Neural cell (in vitro differentiated cells): ENCODE results near the gene CRYBB2. TPM values are rescaled to one million over a fixed set of nuclear protein-coding genes. Genes with fewer than 3 reads are reported as not detected.
"Not testable (repeated sequence)": the region's sequence is repeated elsewhere in the genome, so short reads cannot be mapped to it uniquely, and the experiment has no call there.

ENCODE experiments used
- H2AFZ ChIP-seq: fragments of 200-600, 300-800 bp; sonication (generic), shearing (Covaris generic); 2 replicates; pipeline ENCODE4 v1.6.0; 2014; ENCODE audit warnings: low read depth, mild to moderate bottlenecking, antibody characterized with exemption, low read length, moderate library complexity
- H3F3A ChIP-seq: fragments of 200-600 bp; shearing (Covaris generic); 2 replicates; pipeline ENCODE4 v1.6.1; 2016; ENCODE audit warnings: mild to moderate bottlenecking, moderate library complexity, mixed read lengths, antibody characterized with exemption, low read length; ENCODE audit not compliant: insufficient read depth, poor library complexity, severe bottlenecking
- H3K27ac ChIP-seq: fragments of 200-600, 300-800 bp; sonication (generic), shearing (Covaris generic); 2 replicates; pipeline ENCODE4 v1.5.1; 2014; ENCODE audit warnings: mild to moderate bottlenecking, low read length, moderate library complexity
- H3K27me3 ChIP-seq: fragments of 300-800, 200-600 bp; sonication (generic), shearing (Covaris generic); 2 replicates; pipeline ENCODE4 v1.6.0; 2014; ENCODE audit warnings: mild to moderate bottlenecking, low read depth, low read length, moderate library complexity; ENCODE audit not compliant: insufficient read depth
- H3K36me3 ChIP-seq: fragments of 300-800, 200-600 bp; sonication (generic), shearing (Covaris generic); 2 replicates; pipeline ENCODE4 v1.5.1; 2014; ENCODE audit warnings: mild to moderate bottlenecking, antibody characterized with exemption, low read length, moderate library complexity; ENCODE audit not compliant: insufficient read depth
- H3K4me2 ChIP-seq: fragments of 300-800, 200-600 bp; sonication (generic), shearing (Covaris generic); 2 replicates; pipeline ENCODE4 v1.6.0; 2014; ENCODE audit warnings: mild to moderate bottlenecking, low read length
- H3K4me3 ChIP-seq: fragments of 300-800, 200-600 bp; sonication (generic), shearing (Covaris generic); 2 replicates; pipeline ENCODE4 v1.5.1; 2014; ENCODE audit warnings: mild to moderate bottlenecking, low read length, moderate library complexity
- H3K79me2 ChIP-seq: fragments of 200-600 bp; shearing (Covaris generic); replicated peaks from 2 replicates; pipeline ENCODE4 v1.6.0; 2014; ENCODE audit warnings: mild to moderate bottlenecking, low read length, moderate library complexity; ENCODE audit not compliant: insufficient read depth
- H3K9ac ChIP-seq: fragments of 300-800, 200-600 bp; sonication (generic), shearing (Covaris generic); 2 replicates; pipeline ENCODE4 v1.6.1; 2016; ENCODE audit warnings: mild to moderate bottlenecking, low read length, mixed read lengths
- H3K9me2 ChIP-seq: fragments of 200-600 bp; shearing (Covaris generic); 2 replicates; pipeline ENCODE4 v1.6.1; 2016; ENCODE audit warnings: mild to moderate bottlenecking, low read length, mixed read lengths; ENCODE audit not compliant: insufficient read depth
- H3K9me3 ChIP-seq: fragments of 200-600, 300-800 bp; sonication (generic), shearing (Covaris generic); 2 replicates; pipeline ENCODE4 v1.6.1; 2016; ENCODE audit warnings: mild to moderate bottlenecking, mixed run types, low read length, moderate library complexity, mixed read lengths
- H4K20me1 ChIP-seq: fragments of 200-600 bp; shearing (Covaris generic); 2 replicates; pipeline ENCODE4 v1.6.1; 2016; ENCODE audit warnings: mild to moderate bottlenecking, mixed run types; ENCODE audit not compliant: insufficient read depth
- EP300 ChIP-seq: fragments of 450-650 bp; conservative IDR thresholded peaks from 2 replicates; pipeline ENCODE4 v1.6.1; 2014; ENCODE audit warnings: antibody characterized with exemption, mild to moderate bottlenecking, moderate library complexity; ENCODE audit not compliant: poor library complexity, severe bottlenecking
- EZH2 ChIP-seq: fragments of 200-600, 300-800 bp; shearing (Covaris generic), sonication (generic); IDR thresholded peaks from 2 replicates; pipeline ENCODE4 v1.6.1; 2014; ENCODE audit warnings: antibody characterized with exemption, low read length, borderline replicate concordance, mild to moderate bottlenecking; ENCODE audit not compliant: insufficient read depth, poor library complexity, severe bottlenecking
- MXI1 ChIP-seq: fragments of 450-650 bp; conservative IDR thresholded peaks from 2 replicates; pipeline ENCODE4 v1.6.1; 2014; ENCODE audit warnings: antibody characterized with exemption, mild to moderate bottlenecking; ENCODE audit not compliant: poor library complexity, severe bottlenecking
- POLR2AphosphoS5 ChIP-seq: IDR thresholded peaks from 2 replicates; pipeline ENCODE4 v1.6.1; 2012
- RAD21 ChIP-seq: fragments of 450-650 bp; conservative IDR thresholded peaks from 2 replicates; pipeline ENCODE4 v1.6.1; 2014; ENCODE audit warnings: antibody characterized with exemption, mild to moderate bottlenecking, moderate library complexity
- SMC3 ChIP-seq: fragments of 450-650 bp; conservative IDR thresholded peaks from 2 replicates; pipeline ENCODE4 v1.6.1; 2014; ENCODE audit warnings: antibody characterized with exemption, mild to moderate bottlenecking, moderate library complexity; ENCODE audit not compliant: poor library complexity
- TAF1 ChIP-seq: IDR thresholded peaks from 2 replicates; pipeline ENCODE4 v1.6.1; 2012; ENCODE audit warnings: low read depth
- polyA plus RNA-seq: library from polyadenylated mRNA; depleted of rRNA; stranded (reverse); fragments of >200 nt; gene quantifications from 2 replicates; pipeline ENCODE4 v1.2.3, GENCODE V29; 2014
- TF ChIP-seq, protein P1 (sequence below): fragments of 450-650 bp; IDR thresholded peaks from 2 replicates; pipeline ENCODE4 v1.5.1; 2014; ENCODE audit warnings: antibody characterized with exemption, mild to moderate bottlenecking, moderate library complexity; ENCODE audit not compliant: poor library complexity, severe bottlenecking
- TF ChIP-seq, protein P2 (sequence below): IDR thresholded peaks from 2 replicates; pipeline ENCODE4 v1.6.1; 2012; ENCODE audit warnings: borderline replicate concordance

CRYBB2 gene
- polyA plus RNA-seq, 1 donor from 2014 or later, result not detected

DNA sequence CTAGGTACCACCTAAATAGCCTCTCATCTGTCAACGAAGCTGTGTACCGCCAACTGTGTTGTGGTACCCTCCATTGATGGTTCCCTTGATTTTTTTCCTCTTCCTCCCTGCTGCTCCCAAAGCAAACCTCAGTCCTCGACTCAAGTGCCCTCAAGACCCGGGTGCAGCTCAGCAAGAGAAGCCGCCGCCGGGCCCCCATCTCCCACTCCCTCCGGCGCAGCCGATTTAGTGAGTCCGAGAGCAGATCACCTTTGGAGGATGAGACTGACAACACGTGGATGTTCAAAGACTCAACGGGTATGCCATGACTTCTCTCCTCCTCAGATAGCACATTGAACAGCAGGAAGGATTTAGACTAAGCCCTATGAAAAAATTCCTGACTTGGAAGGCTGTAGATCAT is 42.2 kb upstream of the CRYBB2 start:
- Histone ChIP-seq H3F3A (no peaks in the 10 kb centered on the region), H3K4me3 (no peak overlapping the region), H3K36me3 (no peaks in the 10 kb centered on the region)

DNA sequence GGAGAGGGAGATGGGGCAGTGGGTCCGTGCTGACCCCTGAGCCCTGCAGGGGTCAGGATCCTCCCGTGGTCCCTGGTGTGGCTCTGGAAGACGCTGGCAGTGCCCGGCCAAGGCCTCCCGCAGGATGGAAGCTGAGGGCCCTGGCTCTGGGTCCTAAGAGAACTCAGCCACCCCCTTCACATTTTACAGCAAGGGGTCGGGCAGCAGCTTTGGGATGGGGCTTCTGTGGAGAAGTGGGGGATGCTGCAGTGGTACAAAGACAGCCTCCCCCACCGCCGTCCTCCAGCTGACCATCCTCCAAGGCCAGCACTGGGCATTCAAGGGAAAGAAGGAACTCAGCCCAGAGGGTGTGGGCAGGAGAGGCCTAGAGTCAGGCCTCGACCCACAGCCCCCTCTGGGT is 41.5 kb upstream of the CRYBB2 start:
- H3K9me2 ChIP-seq, result no peaks in the 10 kb centered on the region
- no peak overlapping the region for H2AFZ ChIP-seq
- TF ChIP-seq MXI1 (no peak), EZH2 (no peak), POLR2AphosphoS5 (no peak), EP300 (no peak), RAD21 (no peak)
- TF ChIP-seq, protein P1, sequence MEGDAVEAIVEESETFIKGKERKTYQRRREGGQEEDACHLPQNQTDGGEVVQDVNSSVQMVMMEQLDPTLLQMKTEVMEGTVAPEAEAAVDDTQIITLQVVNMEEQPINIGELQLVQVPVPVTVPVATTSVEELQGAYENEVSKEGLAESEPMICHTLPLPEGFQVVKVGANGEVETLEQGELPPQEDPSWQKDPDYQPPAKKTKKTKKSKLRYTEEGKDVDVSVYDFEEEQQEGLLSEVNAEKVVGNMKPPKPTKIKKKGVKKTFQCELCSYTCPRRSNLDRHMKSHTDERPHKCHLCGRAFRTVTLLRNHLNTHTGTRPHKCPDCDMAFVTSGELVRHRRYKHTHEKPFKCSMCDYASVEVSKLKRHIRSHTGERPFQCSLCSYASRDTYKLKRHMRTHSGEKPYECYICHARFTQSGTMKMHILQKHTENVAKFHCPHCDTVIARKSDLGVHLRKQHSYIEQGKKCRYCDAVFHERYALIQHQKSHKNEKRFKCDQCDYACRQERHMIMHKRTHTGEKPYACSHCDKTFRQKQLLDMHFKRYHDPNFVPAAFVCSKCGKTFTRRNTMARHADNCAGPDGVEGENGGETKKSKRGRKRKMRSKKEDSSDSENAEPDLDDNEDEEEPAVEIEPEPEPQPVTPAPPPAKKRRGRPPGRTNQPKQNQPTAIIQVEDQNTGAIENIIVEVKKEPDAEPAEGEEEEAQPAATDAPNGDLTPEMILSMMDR, result no peak
- H3F3A ChIP-seq, result no peaks in the 10 kb centered on the region
- H3K9me3 ChIP-seq, result no peaks in the 10 kb centered on the region
- H4K20me1 ChIP-seq, result no peaks in the 10 kb centered on the region
- no peak overlapping the region for H3K4me3 ChIP-seq
- H3K79me2 ChIP-seq, result no peaks in the 10 kb centered on the region
- H3K27me3 ChIP-seq, result no peaks in the 10 kb centered on the region
- H3K27ac ChIP-seq, result no peak overlapping the region
- no peak overlapping the region for H3K9ac ChIP-seq
- no peak overlapping the region for H3K4me2 ChIP-seq
- H3K36me3 ChIP-seq, result no peaks in the 10 kb centered on the region

More for the DNA sequence above, 42.2 kb upstream of the CRYBB2 start:
- no peaks in the 10 kb centered on the region for H3K9me2 ChIP-seq
- H3K4me2 ChIP-seq, result no peak overlapping the region
- H3K27me3 ChIP-seq, result no peaks in the 10 kb centered on the region
- H3K9ac ChIP-seq, result no peak overlapping the region
- H4K20me1 ChIP-seq, result no peaks in the 10 kb centered on the region
- no peaks in the 10 kb centered on the region for H3K9me3 ChIP-seq
- no peaks in the 10 kb centered on the region for H3K79me2 ChIP-seq
- TF ChIP-seq, protein P1, result no peak
- TF ChIP-seq SMC3 (no peak), EP300 (no peak), POLR2AphosphoS5 (no peak), MXI1 (no peak), RAD21 (no peak), EZH2 (no peak), TAF1 (no peak)
- TF ChIP-seq, protein P2, sequence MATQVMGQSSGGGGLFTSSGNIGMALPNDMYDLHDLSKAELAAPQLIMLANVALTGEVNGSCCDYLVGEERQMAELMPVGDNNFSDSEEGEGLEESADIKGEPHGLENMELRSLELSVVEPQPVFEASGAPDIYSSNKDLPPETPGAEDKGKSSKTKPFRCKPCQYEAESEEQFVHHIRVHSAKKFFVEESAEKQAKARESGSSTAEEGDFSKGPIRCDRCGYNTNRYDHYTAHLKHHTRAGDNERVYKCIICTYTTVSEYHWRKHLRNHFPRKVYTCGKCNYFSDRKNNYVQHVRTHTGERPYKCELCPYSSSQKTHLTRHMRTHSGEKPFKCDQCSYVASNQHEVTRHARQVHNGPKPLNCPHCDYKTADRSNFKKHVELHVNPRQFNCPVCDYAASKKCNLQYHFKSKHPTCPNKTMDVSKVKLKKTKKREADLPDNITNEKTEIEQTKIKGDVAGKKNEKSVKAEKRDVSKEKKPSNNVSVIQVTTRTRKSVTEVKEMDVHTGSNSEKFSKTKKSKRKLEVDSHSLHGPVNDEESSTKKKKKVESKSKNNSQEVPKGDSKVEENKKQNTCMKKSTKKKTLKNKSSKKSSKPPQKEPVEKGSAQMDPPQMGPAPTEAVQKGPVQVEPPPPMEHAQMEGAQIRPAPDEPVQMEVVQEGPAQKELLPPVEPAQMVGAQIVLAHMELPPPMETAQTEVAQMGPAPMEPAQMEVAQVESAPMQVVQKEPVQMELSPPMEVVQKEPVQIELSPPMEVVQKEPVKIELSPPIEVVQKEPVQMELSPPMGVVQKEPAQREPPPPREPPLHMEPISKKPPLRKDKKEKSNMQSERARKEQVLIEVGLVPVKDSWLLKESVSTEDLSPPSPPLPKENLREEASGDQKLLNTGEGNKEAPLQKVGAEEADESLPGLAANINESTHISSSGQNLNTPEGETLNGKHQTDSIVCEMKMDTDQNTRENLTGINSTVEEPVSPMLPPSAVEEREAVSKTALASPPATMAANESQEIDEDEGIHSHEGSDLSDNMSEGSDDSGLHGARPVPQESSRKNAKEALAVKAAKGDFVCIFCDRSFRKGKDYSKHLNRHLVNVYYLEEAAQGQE, result no peak
- H3K27ac ChIP-seq, result no peak overlapping the region
- no peak overlapping the region for H2AFZ ChIP-seq

DNA sequence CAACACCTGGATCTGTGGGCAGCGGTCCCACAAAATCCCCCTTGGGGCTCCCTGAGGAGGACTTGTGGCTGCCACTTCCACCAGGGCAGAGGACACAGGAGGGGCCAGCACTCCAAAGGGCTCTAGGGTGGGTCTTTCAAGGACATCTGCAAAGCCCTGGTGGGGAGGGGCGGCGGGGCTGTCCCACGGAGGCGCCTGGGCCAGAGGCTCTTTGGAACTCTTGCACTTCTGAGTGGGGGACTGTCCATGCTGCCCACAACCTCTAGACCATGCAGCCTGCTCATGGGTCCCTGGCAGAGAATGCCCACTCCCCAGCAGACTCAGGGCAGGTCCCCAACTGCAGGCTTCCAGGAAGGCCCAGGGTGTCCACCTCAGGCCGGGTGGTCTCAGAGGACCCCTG is 41.1 kb upstream of the CRYBB2 start:
- H3K9me2 ChIP-seq, H3F3A ChIP-seq, H3K79me2 ChIP-seq, H3K4me3 ChIP-seq, H3K9me3 ChIP-seq, H3K27ac ChIP-seq, H3K27me3 ChIP-seq, H2AFZ ChIP-seq, H3K9ac ChIP-seq, H3K36me3 ChIP-seq, H4K20me1 ChIP-seq, H3K4me2 ChIP-seq: not testable (repeated sequence)

DNA sequence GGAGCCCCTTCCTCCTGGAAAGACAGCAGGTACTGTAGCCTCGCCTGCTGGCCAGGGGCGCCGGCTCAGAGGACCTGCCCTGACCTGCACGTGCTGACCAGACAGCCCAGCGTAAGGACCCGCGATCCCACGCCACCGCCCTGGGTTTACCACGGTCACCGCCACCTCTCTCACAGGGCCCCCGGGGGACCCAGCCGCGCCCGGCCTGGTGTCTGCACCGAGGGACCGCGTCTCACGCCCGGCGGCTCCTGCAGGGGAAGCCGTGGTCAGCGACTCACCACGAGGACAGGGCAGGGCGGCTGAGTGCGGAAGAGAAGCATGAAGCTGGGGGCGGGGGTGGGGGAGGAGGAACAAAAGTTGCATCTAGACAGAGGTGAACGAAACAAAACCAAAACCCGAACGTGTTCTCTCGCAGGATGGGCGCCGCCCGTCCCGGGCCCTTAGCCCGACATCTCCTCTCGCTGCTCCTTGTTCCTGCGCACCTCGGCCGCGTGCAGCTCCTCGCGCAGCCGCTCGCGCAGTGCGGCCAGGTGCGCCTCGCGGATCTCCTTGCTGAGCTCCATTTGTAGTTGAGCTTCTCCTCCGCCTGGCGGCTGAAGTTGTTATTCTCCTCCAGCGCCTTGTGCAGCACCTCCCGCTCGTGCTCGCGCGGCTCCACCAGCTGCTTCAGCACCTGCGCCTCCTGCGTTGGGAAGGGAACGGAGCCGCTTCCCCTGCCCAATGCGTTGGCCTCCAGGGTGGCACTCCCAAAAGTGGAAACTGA is 40.4 kb upstream of the CRYBB2 start:
- not testable (repeated sequence) for H3K36me3 ChIP-seq, H3K79me2 ChIP-seq, H3K9me3 ChIP-seq, H3K27me3 ChIP-seq, H3K4me3 ChIP-seq, H3K27ac ChIP-seq, H3K9me2 ChIP-seq, H3F3A ChIP-seq, H3K9ac ChIP-seq, H3K4me2 ChIP-seq, H4K20me1 ChIP-seq, H2AFZ ChIP-seq
